ENCODE measurements around the gene OTUD3.
"Not testable (repeated sequence)": the region's sequence is repeated elsewhere in the genome, so short reads cannot be mapped to it uniquely, and the experiment has no call there.

Gene OTUD3

DNA sequence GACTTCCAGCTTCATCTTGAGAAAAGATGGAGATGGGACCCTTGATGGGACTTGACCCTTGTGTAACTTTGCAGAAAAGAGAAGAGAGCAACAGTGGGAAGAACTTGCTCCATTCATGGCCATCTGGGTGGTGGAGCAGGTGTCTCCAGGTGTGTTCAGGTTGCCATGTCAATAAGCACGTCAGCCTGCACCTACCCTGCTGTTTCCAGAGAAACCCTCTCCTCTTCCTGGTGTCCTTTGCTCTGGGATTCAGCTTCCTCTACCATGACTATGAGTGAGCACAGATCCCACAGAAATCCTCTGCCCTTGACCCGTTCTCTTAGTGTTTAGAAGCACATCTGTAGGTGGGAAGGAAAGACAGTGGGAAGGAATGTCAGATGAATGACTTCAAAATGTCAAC lies 21.8 kb upstream of the OTUD3 start:
- H3K4me3 Mint-ChIP-seq: no peak overlapping the region
- H3K27me3 Mint-ChIP-seq: peaks cover 21% of the 10 kb centered on the region
- no peaks in the 10 kb centered on the region for H3K4me1 Mint-ChIP-seq (ENCODE audit: low read depth)
- H3K27ac Mint-ChIP-seq: no peak overlapping the region
- peaks cover 11% of the 10 kb centered on the region for H3K9me3 Mint-ChIP-seq
- intact Hi-C loops (cut with micrococcal nuclease): no loop called here
- no peaks in the 10 kb centered on the region for H3K36me3 Mint-ChIP-seq (ENCODE audit: low read depth)

DNA sequence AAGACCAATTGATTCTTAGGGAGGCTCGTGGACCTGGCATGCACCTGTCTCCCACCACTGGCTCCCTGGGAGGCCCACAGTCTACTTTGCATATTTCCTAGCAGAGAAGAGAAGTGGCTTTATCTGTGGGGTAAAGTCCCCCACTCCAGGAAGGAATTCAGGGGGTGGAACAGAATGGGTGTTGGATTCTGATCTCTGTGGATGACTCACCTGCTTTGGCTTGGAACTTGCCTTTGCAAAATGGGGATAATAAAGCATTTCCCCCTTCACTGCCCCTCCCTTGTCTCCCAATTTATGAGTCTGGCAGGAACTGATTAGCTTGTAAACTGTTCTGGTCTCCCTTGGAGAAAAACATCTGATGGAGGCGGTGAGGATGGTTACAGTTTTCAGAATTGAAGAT lies 21.2 kb upstream of the OTUD3 start:
- intact Hi-C loops (cut with micrococcal nuclease): no loop called here
- H3K36me3 Mint-ChIP-seq (ENCODE audit: low read depth): no peaks in the 10 kb centered on the region
- no peak overlapping the region for H3K27ac Mint-ChIP-seq
- H3K27me3 Mint-ChIP-seq: peaks cover 25% of the 10 kb centered on the region
- no peaks in the 10 kb centered on the region for H3K4me1 Mint-ChIP-seq (ENCODE audit: low read depth)
- H3K9me3 Mint-ChIP-seq: peaks cover 15% of the 10 kb centered on the region
- H3K4me3 Mint-ChIP-seq: no peak overlapping the region

DNA sequence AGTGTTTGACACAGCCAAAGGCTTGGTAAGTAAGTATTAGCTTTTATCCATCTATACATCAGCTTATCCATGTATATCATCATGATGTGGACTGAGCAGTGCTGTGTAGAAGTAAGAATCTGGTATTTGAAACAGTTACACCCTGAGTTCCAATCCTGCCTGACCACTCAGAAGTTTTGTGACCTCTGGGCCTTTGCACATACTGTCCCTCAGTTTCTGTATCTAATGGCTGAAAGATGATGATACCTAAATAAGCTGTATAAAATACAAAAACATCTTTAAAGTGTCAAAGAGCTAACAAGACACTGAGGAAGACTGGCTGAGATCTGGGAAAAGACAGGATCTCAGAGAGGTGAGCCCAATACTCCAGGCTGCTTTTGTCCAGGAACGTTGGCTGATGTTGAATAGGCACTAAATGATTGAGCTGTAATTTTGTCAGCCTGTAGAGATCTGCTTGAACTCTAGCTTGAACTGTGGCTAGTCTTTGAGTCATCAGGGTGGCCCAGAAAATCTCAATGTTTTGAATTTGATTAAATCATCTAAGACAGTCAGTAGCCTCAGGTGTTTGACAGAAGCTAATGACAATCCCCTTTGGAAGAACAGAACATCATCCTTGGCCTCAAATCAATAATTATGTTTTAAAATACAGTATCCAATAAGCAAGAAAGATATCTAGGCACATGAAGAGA lies 20.2 kb upstream of the OTUD3 start:
- peaks cover 32% of the 10 kb centered on the region for H3K27me3 Mint-ChIP-seq
- H3K9me3 Mint-ChIP-seq: peaks cover 15% of the 10 kb centered on the region
- H3K36me3 Mint-ChIP-seq (ENCODE audit: low read depth): no peaks in the 10 kb centered on the region
- intact Hi-C loops (cut with micrococcal nuclease): no loop called here
- no peaks in the 10 kb centered on the region for H3K4me1 Mint-ChIP-seq (ENCODE audit: low read depth)
- H3K27ac Mint-ChIP-seq: no peak overlapping the region
- no peak overlapping the region for H3K4me3 Mint-ChIP-seq

DNA sequence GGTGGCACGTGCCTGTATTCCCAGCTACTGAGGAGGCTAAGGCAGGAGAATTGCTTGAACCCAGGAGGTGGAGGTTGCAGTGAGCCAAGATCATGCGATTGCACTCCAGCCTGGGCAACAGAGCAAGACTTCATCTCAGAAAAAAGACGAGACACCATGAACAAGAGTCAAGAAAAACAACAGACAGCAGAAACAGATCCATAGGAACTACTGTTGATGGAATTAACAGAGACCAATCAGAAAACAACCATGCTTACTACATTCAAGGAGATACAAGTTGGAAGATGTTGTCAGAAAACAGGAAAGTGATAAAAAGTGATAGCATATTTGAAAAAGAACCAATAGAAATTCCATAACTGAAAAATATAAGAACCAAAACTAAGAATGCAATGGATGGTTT lies 19.3 kb upstream of the OTUD3 start:
- Mint-ChIP-seq H3K36me3 (ENCODE audit: low read depth) (no peaks in the 10 kb centered on the region), H3K27ac (no peak overlapping the region), H3K9me3 (peaks cover 15% of the 10 kb centered on the region), H3K4me1 (ENCODE audit: low read depth) (no peaks in the 10 kb centered on the region), H3K4me3 (no peak overlapping the region), H3K27me3 (peaks cover 32% of the 10 kb centered on the region)
- intact Hi-C loops (cut with micrococcal nuclease): no loop called here

DNA sequence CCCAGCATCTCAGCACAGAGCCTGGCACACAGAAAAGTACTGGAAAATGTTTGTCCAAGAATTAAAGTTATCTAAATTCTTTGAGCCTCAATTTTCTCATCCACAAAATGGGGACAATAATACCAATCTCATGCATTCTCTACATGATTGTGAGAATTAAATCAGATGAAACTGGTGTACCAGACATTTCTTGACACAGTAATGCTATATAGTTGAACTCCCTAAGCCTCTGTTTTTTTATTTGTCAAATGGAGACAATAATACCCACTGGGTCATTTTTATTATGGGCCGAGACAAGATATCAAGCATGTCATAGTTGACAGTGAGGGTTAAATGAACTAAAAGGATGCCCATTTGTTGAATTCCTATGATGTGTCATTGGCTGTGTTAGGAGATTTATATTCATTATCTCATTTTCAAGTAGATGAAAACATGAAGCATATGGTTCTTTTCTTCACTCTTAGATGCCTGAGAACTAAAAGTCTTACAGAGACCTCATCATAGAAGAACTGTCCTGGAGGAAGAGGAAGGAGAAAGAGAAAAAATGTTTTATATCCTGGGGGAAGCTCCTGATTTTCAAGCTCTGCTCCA lies 17.5 kb upstream of the OTUD3 start:
- Mint-ChIP-seq H3K27ac (no peak overlapping the region), H3K36me3 (ENCODE audit: low read depth) (no peaks in the 10 kb centered on the region), H3K9me3 (peaks cover 15% of the 10 kb centered on the region), H3K4me1 (ENCODE audit: low read depth) (no peaks in the 10 kb centered on the region), H3K27me3 (peaks cover 40% of the 10 kb centered on the region), H3K4me3 (no peak overlapping the region)
- intact Hi-C loops (cut with micrococcal nuclease): no loop called here

DNA sequence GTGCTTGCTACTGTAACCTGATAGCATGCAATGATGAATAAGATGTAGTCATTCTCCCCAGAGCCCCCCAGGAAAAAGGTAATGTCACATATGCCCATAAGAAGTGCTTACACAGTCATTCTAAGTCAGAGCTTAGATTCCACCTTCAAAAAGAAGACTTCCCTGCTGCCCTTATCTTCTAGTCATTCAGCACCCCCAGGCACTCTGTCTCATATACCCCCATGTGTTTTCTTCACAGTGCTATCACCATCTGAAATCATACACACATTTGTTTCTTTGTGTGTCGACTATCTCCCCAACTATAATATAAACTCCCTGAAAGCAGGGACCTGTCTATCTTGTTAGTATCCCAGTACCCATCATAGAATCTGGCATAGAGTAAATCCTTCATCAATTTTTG lies 16.2 kb upstream of the OTUD3 start:
- intact Hi-C loops (cut with micrococcal nuclease): no loop called here
- Mint-ChIP-seq H3K4me1 (ENCODE audit: low read depth) (no peaks in the 10 kb centered on the region), H3K9me3 (peaks cover 15% of the 10 kb centered on the region), H3K4me3 (no peak overlapping the region), H3K27ac (no peak overlapping the region), H3K27me3 (peaks cover 42% of the 10 kb centered on the region), H3K36me3 (ENCODE audit: low read depth) (no peaks in the 10 kb centered on the region)

DNA sequence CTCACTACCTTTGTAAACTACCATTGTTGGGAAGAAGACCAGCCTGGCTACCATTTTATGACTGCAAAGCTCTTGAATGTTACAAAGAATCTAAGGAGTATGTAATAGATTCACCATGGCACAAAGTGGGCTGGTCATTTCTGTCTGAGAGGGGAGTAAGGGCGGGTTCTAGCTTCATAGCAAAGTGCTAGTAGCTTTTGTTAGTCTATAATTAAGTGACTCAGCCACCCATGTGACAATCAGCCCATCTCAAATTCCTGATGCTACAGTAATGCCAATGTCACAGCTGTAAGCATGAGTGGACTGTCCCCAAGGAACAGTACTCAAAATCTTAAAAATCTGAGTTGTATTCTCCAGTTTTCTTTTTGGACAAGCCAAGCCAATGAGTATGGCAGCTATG lies 15.4 kb upstream of the OTUD3 start:
- Mint-ChIP-seq H3K4me3 (no peak overlapping the region), H3K9me3 (peaks cover 15% of the 10 kb centered on the region), H3K27me3 (peaks cover 42% of the 10 kb centered on the region), H3K36me3 (ENCODE audit: low read depth) (no peaks in the 10 kb centered on the region), H3K4me1 (ENCODE audit: low read depth) (no peaks in the 10 kb centered on the region), H3K27ac (no peak overlapping the region)
- intact Hi-C loops (cut with micrococcal nuclease): no loop called here

DNA sequence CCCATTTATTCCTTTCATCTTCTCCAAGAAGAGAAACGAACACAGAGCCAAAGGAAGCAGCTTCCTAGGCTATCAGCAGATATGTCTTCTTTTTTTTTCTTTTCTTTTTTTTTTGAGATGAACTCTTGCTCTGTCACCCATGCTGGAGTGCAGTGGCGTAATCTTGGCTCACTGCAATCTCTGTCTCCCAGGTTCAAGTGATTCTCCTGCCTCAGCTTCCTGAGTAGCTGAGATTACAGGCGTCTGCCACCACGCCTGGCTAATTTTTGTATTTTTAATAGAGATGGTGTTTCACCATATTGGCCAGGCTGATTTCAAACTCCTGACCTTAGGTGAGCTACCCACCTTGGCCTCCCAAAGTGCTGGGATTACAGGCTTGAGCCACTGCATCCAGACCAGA lies 13.6 kb upstream of the OTUD3 start:
- H3K4me3 Mint-ChIP-seq; H3K4me1 Mint-ChIP-seq (ENCODE audit: low read depth); H3K9me3 Mint-ChIP-seq; H3K36me3 Mint-ChIP-seq (ENCODE audit: low read depth); intact Hi-C loops (cut with micrococcal nuclease); H3K27ac Mint-ChIP-seq: not testable (repeated sequence)
- H3K27me3 Mint-ChIP-seq: peaks cover 48% of the 10 kb centered on the region

DNA sequence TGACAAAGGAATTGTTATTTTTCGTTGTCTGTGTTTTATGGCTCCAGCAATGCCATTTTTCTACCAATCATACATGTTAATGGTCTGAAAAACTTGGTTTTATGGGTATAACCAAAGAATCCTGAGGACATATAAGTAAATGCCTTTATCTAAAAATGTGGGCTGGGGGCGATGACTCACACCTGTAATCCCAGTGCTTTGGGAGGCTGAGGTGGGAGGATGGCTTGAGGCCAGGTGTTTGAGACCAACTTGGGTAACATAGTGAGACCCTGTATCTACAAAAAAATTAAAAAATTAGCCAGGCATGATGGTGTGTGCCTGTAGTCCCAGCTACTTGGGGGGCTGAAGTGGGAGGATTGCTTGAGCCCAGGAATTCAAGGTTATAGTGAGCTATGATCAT lies 12.7 kb upstream of the OTUD3 start:
- H3K4me3 Mint-ChIP-seq; H3K27ac Mint-ChIP-seq; H3K4me1 Mint-ChIP-seq (ENCODE audit: low read depth); H3K9me3 Mint-ChIP-seq; intact Hi-C loops (cut with micrococcal nuclease); H3K36me3 Mint-ChIP-seq (ENCODE audit: low read depth): not testable (repeated sequence)
- peaks cover 46% of the 10 kb centered on the region for H3K27me3 Mint-ChIP-seq

DNA sequence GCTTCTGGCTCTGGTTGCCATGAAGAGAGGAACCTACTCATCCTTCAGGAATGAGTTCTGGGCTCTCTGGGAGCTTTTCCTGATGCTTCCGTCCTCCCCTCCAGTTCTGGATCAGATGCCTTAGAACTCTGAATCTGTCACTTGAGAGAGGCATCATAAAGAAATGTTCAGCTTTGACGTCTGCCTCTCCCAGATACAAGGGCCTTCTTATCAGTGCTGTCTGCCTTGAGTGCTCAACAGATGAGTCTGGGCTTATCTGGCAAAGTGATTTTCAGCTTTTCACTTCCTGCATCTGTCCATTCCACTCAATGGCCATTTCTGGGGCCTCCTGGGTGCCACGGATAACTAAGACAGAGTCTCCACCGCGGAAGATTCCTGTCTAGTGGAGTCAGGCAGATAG lies 12.3 kb upstream of the OTUD3 start:
- Mint-ChIP-seq H3K27me3 (peaks cover 48% of the 10 kb centered on the region), H3K9me3 (peaks cover 6% of the 10 kb centered on the region), H3K36me3 (ENCODE audit: low read depth) (no peaks in the 10 kb centered on the region), H3K27ac (no peak overlapping the region), H3K4me3 (no peak overlapping the region), H3K4me1 (ENCODE audit: low read depth) (peaks cover 5% of the 10 kb centered on the region)
- intact Hi-C loops (cut with micrococcal nuclease): no loop called here

DNA sequence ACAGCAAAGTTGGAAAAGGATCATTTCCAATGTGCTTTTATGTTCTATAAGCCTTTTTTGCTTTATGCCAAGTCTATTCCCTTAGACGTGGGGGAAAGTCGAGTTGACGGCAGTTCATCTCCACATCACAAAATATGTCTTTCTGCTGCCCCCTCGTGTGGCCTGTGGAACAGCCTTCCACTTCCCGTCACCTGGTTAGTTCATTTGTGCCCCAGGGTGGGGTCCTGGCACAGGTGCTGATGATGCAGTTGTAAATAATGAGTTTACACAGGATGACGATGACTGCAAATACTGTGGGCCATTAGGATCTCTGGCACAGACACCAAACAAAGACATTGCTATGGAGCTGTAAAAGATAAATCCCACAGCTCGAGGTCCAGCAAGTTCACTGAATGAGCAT lies 10.0 kb upstream of the OTUD3 start:
- intact Hi-C loops (cut with micrococcal nuclease): no loop called here
- no peaks in the 10 kb centered on the region for H3K9me3 Mint-ChIP-seq
- peaks cover 46% of the 10 kb centered on the region for H3K27me3 Mint-ChIP-seq
- H3K36me3 Mint-ChIP-seq (ENCODE audit: low read depth): no peaks in the 10 kb centered on the region
- H3K4me1 Mint-ChIP-seq (ENCODE audit: low read depth): peaks cover 11% of the 10 kb centered on the region
- H3K4me3 Mint-ChIP-seq: no peak overlapping the region
- no peak overlapping the region for H3K27ac Mint-ChIP-seq

DNA sequence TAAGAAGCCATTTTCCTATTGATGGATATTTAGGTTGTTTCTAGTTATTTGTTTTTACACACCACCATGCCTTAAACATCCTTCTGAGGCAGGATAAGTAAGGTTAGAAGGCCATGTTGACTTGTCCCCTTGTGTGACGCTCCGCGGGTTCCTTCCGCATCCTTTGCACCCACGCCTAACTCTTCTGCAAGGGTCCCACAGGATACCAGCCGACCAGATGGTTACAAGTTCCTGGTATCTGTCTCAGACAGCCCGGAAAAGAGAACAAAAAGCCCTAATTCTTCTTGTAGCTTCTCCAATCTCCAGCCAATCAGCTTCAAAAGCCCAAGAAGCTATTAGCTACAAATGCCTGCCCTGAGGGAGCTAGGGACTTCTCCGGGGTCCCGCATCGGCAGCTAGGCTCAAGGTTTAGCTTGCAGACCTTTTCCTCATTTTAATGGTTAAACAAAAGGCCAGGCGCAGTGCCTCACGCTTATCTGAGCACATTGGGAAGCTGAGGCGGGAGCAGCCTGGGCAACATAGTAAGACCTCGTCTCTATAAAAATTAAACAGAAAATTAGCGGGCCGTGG lies 4.9 kb upstream of the OTUD3 start:
- Mint-ChIP-seq H3K36me3 (ENCODE audit: low read depth) (no peaks in the 10 kb centered on the region), H3K4me3 (no peak overlapping the region), H3K4me1 (ENCODE audit: low read depth) (peaks cover 21% of the 10 kb centered on the region), H3K9me3 (no peaks in the 10 kb centered on the region), H3K27ac (peak overlapping the region; percentile 50), H3K27me3 (peaks cover 34% of the 10 kb centered on the region)
- intact Hi-C loops (cut with micrococcal nuclease): no loop called here

DNA sequence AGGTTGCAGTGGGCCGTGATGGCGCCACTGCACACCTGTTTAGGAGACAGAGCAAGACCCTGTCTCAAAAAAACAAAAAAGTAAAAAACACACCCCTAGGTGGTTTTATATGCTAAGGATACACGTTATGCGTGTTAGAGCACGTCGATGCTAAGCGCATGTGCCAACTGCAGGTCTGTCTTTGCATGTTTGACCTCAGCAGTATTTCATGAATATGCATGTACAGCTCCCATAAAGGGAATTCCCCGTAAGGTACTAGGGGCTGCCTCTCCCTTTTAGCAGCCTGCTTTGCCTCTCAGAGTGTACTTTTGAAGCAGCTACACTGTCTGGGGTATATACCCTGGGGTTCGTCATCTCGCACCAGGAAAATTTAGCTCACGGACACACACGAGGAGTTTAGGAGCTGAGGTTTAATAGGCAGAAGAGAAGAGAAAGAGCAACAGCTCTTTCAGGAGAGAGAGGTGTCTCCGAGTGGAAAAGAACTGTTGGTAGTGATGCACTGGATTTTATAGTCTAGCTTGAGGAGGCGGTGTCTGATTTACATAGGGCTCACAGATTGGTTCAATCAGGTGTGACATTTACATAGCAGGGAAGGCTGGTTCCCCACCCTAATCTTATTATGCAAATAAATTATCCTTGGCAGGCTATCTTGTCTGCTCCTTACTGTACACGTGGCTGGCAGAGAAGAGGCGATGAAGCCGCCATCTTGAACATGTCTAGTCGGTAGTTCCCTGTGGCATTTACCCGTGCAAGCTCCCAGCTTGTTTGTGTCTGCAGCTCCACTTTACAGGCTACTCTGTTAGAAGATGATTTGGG lies 4.2 kb upstream of the OTUD3 start:
- peak overlapping the region; percentile 50 for H3K27ac Mint-ChIP-seq
- intact Hi-C loops (cut with micrococcal nuclease): no loop called here
- H3K4me1 Mint-ChIP-seq (ENCODE audit: low read depth): peaks cover 24% of the 10 kb centered on the region
- no peaks in the 10 kb centered on the region for H3K36me3 Mint-ChIP-seq (ENCODE audit: low read depth)
- no peak overlapping the region for H3K4me3 Mint-ChIP-seq
- H3K27me3 Mint-ChIP-seq: peaks cover 31% of the 10 kb centered on the region
- no peaks in the 10 kb centered on the region for H3K9me3 Mint-ChIP-seq

DNA sequence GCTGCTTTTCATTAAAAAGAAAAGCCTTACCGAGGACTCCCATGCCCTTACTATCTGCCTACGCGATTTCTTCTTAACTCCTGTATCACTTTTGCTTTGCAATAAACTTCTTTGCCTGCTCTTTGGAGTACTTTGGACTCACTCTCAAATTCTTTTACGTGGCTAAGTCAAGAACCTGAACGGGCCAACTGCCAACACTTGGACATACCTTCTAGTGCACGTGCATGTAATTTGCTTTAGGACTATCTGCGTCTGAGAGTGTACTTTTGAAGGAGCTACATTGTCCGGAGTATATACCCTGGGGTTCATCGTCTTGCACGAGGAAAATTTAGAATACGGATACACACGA lies 3.6 kb upstream of the OTUD3 start:
- no peak overlapping the region for H3K4me3 Mint-ChIP-seq
- H3K4me1 Mint-ChIP-seq (ENCODE audit: low read depth): peaks cover 25% of the 10 kb centered on the region
- intact Hi-C loops (cut with micrococcal nuclease): no loop called here
- no peaks in the 10 kb centered on the region for H3K9me3 Mint-ChIP-seq
- peaks cover 27% of the 10 kb centered on the region for H3K27me3 Mint-ChIP-seq
- H3K36me3 Mint-ChIP-seq (ENCODE audit: low read depth): no peaks in the 10 kb centered on the region
- no peak overlapping the region for H3K27ac Mint-ChIP-seq
